BJ (cell line): Measurements from ENCODE around the gene DPYD. TPM values are rescaled to one million over a fixed set of nuclear protein-coding genes. Genes with fewer than 3 reads are reported as not detected.

Source experiments
- CTCF ChIA-PET: fragments of 350-600 bp; formaldehyde crosslinking; extraction: SDS; loops from one replicate; lab custom pipeline; 2021; ENCODE audit warnings: antibody characterized with exemption, inconsistent platforms; lab: Yijun Ruan, JAX
- POLR2A ChIA-PET: fragments of 300-600 bp; sonication (Branson Sonifier 250); formaldehyde crosslinking; extraction: SDS; loops from one replicate; lab custom pipeline; 2021; ENCODE audit warnings: antibody characterized with exemption; lab: Charles Lee
- DNase-seq: peaks from one replicate; pipeline ENCODE4 v3.0.0-alpha.2; 2011; ENCODE audit warnings: low read depth
- H3K27me3 ChIP-seq: 2 replicates; pipeline ENCODE4 v1.6.0; 2011; ENCODE audit warnings: low read length; ENCODE audit not compliant: control insufficient read depth, insufficient read depth
- H3K36me3 ChIP-seq: 2 replicates; pipeline ENCODE4 v1.5.1; 2011; ENCODE audit warnings: low read length; ENCODE audit not compliant: control insufficient read depth, insufficient read depth
- H3K4me3 ChIP-seq: 2 replicates; pipeline ENCODE4 v1.5.1; 2011; ENCODE audit warnings: low read depth, mild to moderate bottlenecking, control low read depth, low read length
- polyA plus RNA-seq: library from polyadenylated mRNA; depleted of rRNA; stranded (reverse); fragments of >200 nt; gene quantifications from 2 replicates; pipeline ENCODE4 v1.2.3, GENCODE V29; 2011
- TF ChIP-seq, protein P1 (sequence below): IDR thresholded peaks from 2 replicates; pipeline ENCODE4 v1.5.1; 2011; ENCODE audit warnings: low read depth, mild to moderate bottlenecking, control low read depth, inconsistent platforms, low read length, moderate library complexity; ENCODE audit not compliant: insufficient read depth

DPYD gene
- polyA plus RNA-seq, 1 experiment = 13.1 TPM

GRCh38 chr1:97145321-97145956 lies 775.4 kb downstream of the DPYD start:
- Histone ChIP-seq H3K27me3 (no peaks in the 10 kb centered on the region), H3K4me3 (no peak overlapping the region), H3K36me3 (no peaks in the 10 kb centered on the region)
- peak; percentile 76 for DNase-seq
- CTCF ChIA-PET = interaction anchor here (0.5 to 0.9 kb wide), 4 partner anchors 11 to 276 kb away, joined by 3 read pairs; no protein-coding TSS in a partner anchor
- TF ChIP-seq, protein P1, sequence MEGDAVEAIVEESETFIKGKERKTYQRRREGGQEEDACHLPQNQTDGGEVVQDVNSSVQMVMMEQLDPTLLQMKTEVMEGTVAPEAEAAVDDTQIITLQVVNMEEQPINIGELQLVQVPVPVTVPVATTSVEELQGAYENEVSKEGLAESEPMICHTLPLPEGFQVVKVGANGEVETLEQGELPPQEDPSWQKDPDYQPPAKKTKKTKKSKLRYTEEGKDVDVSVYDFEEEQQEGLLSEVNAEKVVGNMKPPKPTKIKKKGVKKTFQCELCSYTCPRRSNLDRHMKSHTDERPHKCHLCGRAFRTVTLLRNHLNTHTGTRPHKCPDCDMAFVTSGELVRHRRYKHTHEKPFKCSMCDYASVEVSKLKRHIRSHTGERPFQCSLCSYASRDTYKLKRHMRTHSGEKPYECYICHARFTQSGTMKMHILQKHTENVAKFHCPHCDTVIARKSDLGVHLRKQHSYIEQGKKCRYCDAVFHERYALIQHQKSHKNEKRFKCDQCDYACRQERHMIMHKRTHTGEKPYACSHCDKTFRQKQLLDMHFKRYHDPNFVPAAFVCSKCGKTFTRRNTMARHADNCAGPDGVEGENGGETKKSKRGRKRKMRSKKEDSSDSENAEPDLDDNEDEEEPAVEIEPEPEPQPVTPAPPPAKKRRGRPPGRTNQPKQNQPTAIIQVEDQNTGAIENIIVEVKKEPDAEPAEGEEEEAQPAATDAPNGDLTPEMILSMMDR = no peak
- POLR2A ChIA-PET = no interaction called here

- TF ChIP-seq, protein P1 = no peak
- no peaks in the 10 kb centered on the region for H3K27me3 ChIP-seq
- no peak overlapping the region for H3K4me3 ChIP-seq
- H3K36me3 ChIP-seq = no peaks in the 10 kb centered on the region
- ChIA-PET CTCF (interaction anchor here (0.7 kb wide), 1 partner anchor 13 kb away, joined by 3 read pairs; no protein-coding TSS in a partner anchor), POLR2A (no interaction called here)
- no peak for DNase-seq
Observed at GRCh38 chr1:97144527-97144926, 776.3 kb downstream of the DPYD start.

- H3K4me3 ChIP-seq = no peak overlapping the region
- TF ChIP-seq, protein P1 = no peak
- ChIA-PET CTCF (interaction anchor here (0.8 kb wide), 1 partner anchor 35 kb away, joined by 3 read pairs; no protein-coding TSS in a partner anchor), POLR2A (no interaction called here)
- H3K36me3 ChIP-seq = no peaks in the 10 kb centered on the region
- no peaks in the 10 kb centered on the region for H3K27me3 ChIP-seq
- DNase-seq = no peak
Observed at GRCh38 chr1:97143236-97143882, 777.5 kb downstream of the DPYD start.

DNA sequence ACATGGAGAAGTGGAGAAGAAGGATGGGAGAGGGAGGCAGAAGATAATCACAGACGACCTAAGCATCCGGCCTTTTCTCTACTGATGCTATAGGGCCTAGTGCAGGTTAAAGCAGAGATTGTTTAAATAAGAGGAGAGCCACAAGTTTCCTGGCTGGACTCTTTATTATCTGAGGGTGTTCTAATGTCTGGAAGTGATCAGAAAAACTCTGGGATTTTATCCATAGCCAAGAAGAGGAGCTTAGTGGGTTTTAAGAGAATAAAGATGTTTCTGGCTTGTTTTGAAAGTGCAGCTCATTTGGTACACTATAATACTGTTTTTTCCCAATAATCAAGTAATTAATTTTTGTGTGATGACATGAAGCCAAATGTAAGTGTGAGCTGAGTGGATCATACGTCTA lies 780.2 kb downstream of the DPYD start:
- H3K27me3 ChIP-seq = no peaks in the 10 kb centered on the region
- H3K4me3 ChIP-seq = no peak overlapping the region
- DNase-seq = no peak
- TF ChIP-seq, protein P1 = no peak
- ChIA-PET POLR2A (no interaction called here), CTCF (interaction anchor here (1.0 kb wide), 1 partner anchor 33 kb away, joined by 3 read pairs; no protein-coding TSS in a partner anchor)
- H3K36me3 ChIP-seq = no peaks in the 10 kb centered on the region

GRCh38 chr1:97139512-97139911 lies 781.3 kb downstream of the DPYD start:
- DNase-seq = no peak
- no peaks in the 10 kb centered on the region for H3K27me3 ChIP-seq
- H3K4me3 ChIP-seq = no peak overlapping the region
- CTCF ChIA-PET = interaction anchor here (0.7 to 1.8 kb wide), 3 partner anchors 12 to 909 kb away, joined by 3 to 15 read pairs (median 8); no protein-coding TSS in a partner anchor
- TF ChIP-seq, protein P1 = no peak
- POLR2A ChIA-PET = no interaction called here
- no peaks in the 10 kb centered on the region for H3K36me3 ChIP-seq
